IPS-NIHi7 (cell line): ENCODE data around the gene FAM25G.
"Not testable (repeated sequence)": the region's sequence is repeated elsewhere in the genome, so short reads cannot be mapped to it uniquely, and the experiment has no call there.

Experiments used
- DNase-seq: peaks from one replicate; pipeline ENCODE4 v3.0.0; 2012; ENCODE audit warnings: mixed read lengths; ENCODE audit errors: extremely low spot score

FAM25G gene

DNA sequence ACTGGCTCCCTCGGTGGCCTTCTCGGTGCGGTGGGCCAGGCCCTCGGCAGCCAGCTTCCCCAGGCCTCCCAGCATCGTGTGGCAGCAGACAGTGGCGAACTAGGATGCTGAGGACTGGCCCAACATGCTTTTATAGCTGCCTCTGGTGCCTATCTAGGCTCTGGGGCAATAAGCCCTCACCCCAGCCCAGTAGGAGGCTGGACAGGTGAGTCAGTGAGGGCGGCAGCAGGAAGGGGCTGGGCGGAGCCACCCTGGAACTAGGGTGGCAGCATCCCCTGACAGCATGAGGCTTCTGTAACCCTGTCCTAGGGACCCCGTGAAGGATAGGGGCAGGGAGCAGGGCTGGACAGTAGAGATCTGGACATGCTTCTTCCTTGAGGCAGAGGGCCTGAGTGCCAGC lies at the start of gene FAM25G:
Gene FAM25G, minus strand, starts transcription at position 101 of the 400 bp plus-strand sequence. Its CDS starts 26 bp downstream, at position 75.
- DNase-seq = not testable (repeated sequence)

DNA sequence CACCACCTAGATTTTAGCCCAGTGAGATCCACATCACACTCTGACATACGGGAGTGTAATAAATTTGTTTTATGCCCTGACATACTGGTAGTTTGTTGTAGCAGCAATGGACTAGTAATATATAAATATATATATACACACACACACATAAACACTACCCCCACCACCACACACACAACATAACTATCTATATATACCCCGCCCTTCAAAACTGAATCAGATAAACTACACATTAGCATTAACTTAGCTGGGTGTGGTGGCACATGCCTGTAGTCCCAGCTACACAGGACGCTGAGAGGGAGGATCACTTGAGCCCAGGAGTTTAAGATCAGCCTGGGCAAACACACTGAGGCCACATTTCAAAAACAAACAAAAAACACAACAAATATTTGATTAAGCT lies 44.9 kb upstream of the FAM25G start:
- not testable (repeated sequence) for DNase-seq

DNA sequence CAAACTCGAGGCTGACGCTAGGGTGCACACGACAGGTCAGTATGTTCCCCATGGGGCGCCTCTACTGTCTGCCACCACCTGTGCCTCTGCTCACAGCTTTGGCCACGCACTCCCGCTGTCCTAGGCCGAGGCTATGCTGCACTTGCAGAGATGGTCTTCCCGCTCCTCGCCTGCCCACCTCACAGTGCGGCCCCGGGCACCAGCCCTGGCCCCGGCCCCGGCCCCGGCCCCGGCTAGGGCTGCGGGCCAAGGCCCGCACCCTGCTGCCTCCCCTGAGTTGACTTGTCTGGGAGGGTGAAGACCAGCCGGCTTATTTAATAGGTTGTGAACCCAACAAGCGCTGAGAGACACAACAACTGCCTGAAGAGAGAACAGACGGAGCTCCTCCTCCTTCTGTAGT lies 32.0 kb upstream of the FAM25G start, which contains the start of gene AGAP9:
Gene AGAP9, minus strand, starts transcription at position 164 of the 400 bp plus-strand sequence. Its CDS starts 112 bp downstream, at position 52.
- not testable (repeated sequence) for DNase-seq

DNA sequence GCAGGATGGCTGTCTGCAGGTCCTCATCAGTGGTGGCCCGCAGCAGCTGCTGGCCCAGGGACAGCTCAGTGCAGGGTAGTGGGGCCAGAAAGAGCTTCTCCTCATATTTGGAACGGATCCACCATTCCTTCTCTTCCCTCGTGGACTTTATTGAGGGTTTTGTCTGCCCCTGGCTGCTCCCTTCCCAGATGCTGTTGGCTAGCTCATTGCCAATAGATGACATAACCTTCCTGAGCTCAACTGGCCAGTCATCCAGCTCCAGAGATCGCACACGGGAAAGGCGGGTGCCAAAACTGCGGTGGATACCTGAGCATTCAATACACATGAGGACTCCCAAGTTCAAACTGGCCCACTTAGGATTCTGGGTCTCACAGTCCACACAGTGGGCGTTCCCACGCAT lies 10.8 kb upstream of the FAM25G start:
- DNase-seq = not testable (repeated sequence)

DNA sequence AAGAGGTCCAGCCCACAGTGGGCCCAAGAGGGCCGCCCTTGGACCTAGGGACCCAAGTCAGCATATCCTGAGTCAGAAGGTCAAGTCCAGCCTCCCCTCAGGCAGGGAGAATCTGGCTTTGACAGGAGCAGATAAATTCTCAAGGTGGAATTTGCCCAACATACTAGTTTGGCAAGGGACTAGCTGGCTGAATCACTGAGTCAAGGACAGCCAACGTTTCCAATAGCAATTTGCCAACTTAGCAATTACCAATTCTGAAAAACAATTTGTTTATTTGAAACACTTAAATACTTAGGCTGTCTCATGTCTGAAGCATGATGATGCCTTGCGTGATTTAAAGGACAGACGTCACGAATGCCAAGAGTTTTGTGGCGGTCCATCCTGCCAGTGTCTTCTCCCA lies 2.7 kb upstream of the FAM25G start:
- DNase-seq = not testable (repeated sequence)

DNA sequence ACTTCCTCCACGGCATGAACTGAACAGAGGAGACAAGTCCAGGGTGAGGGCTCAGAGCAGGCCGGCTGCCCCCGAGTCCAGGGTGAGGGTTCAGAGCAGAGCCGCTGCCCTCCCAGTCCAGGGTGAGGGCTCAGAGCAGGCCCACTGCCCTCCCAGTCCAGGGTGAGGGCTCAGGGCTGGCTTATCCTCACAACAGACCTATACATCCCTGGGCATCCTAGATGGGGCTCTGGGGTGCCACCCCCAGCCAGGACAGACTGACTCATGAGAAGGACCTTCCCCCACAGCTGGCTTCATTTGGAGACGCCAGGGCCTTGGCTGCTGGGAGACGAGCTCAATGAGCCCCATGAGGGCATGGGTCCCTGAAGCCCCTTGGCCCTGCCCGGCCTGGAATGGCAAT lies 1.9 kb downstream of the FAM25G start:
- not testable (repeated sequence) for DNase-seq

DNA sequence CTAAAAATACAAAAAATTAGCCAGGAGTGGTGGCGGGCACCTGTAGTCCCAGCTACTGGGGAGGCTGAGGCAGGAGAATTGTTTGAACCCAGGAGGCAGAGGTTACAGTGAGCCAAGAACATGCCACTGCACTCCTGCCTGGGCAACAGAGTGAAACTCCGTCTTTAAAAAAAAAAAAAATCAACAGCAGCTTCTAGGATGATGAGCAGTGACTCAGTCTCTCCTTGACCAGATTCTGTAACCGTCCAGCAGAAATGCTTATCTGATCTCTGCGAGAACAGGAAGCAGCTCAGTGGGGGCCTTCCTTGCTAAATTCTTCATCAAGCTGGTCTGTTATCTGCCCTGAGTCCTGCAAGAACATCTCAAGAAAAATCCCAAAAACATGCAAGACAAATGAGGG lies 5.6 kb downstream of the FAM25G start:
- DNase-seq = not testable (repeated sequence)

DNA sequence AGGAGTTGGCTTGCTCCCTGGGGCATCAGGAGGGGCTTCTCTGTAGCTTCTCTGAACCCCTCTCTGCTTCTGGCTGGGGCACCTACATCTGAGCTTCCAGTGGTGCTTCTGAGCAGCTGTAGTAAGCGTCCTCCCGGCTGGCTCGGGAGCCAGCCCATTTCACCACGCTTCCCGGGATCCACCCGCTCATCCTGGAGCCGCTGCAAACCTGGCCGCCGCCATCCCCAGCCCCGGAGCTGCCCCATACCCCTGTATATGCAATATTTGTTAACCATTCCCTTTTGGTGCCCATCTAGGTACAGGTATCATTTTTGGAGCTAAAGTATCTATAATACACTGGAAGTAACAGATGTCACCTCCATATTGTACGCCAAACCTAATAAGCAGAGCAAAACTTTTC lies 6.7 kb downstream of the FAM25G start:
- DNase-seq = not testable (repeated sequence)

DNA sequence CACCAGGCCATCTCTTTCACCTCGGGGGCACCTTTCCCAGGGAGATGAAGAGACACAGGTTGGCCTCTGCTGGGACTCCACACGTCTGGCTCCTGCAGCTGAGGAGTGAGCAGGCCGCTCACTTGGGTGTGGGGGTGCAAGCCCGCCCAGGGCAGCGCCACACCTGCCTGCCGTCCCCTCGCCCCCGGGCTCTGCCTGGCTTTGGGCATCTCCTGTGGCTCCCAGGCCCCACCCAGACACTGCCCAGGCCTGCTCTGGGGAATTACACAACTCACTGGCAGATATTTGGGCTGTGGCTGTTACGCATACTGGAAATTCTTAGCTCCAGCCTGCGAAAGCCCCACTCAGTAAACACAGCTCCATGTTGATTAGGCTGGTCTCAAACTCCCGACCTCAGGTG lies 7.6 kb downstream of the FAM25G start, which contains the start of gene ANXA8:
Gene ANXA8, minus strand, starts transcription at position 193 of the 400 bp plus-strand sequence. Its CDS starts 182 bp downstream, at position 11.
- not testable (repeated sequence) for DNase-seq

DNA sequence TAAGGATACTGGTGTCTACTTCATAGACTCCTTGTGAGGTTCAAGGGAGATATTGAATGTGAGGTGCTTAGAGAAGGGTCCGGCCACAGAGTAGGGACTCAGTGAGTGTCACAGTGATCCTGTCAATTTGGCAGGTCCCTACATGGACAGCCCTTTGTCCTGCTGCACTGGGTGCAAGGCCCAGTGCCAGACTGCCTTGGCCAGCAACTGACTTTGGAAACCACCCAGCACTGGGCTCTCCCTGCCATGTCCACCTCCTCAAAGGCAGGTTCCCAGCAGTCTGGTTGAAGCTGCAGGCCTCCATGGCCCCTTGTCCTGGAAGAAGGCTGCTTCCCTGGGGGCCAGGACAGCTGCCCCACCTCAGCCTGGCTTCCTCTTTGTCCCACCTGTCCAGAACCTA lies 9.1 kb downstream of the FAM25G start:
- not testable (repeated sequence) for DNase-seq

DNA sequence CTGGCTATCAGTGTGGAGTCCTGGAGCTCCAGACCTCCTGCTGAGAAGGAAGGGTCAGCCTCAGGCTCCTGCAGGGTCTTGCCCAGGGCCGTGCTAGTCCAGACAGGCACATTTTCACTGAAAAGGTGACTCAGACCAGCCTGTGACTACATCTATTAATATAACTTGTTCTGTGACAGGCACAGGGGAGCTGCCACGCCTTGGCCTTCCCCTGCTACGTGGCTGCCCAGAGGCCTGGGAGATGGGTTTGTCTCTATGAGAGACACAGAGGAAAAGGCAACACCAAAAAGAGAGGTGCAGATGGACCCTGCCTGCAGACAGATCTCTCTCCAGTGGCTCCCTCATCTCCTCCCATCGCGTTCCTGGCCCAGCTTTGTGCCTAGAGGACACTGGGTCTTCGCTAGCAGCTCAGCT lies 9.7 kb downstream of the FAM25G start:
- not testable (repeated sequence) for DNase-seq

DNA sequence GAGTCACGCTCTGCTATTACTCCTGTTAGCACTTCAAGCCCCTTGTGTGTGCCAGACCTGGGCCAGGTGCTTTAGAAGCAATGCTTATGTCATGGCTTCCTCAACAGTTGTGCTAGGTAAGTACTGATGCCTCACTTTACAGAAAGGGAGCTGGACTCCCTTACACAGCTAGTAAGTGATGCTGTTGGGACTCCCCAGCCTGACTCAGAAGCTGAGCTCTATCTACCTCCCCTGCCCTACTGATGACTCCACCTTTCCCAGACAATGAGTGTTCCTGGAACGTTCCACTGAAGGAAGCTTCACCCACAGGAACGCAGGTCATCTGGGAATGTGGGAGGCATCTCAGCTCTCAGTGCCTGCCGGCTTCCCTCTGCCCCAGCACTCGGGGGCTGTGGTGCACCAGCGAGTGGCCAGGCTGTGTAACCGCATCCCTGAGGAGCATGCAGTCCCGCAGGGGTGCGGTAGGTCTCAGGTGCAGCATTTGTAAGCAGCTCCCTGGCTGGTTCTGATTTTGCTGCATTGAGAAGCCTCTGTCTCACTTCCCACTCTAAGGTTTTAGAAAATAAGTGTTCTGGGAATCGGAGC lies 10.2 kb downstream of the FAM25G start:
- not testable (repeated sequence) for DNase-seq

DNA sequence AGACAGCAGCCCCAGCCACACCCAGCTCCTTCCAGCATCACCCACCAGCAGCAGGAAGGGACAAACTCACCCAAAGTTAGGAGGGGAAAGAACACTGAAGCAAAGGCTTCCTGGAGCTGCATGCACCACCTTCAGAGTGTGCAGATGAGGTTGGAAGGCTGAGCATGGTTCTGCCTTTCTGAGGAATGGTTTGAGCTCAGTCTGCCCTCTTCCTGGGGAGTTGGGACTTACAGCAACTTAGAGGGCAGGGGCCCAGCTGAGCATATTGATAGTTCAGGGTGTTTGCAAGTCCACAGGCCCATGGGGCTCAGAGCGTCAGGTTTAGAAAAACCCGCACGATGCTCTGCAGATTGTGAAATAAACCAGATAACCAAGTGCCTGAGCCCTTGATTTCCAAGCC lies 11.4 kb downstream of the FAM25G start:
- not testable (repeated sequence) for DNase-seq

DNA sequence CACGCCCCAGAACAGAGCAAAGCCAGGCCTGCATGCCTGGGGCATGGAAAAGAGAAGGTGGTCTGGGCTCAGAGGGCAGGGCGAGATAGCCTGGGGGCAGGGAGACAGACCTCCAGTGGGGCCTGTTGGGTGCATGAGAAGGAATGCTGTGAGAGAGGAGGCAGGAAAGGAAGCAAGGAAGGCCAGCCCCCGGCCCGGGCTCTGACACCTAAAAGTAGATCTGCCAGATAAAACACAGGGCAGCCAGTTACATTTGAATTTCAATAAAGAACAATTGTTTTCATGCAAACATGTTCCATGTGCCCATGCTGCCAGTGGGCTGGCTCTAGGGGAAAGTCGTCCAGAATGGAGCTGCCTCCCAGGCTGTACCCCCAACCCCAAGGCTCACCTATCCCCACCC lies 13.4 kb downstream of the FAM25G start:
- not testable (repeated sequence) for DNase-seq

DNA sequence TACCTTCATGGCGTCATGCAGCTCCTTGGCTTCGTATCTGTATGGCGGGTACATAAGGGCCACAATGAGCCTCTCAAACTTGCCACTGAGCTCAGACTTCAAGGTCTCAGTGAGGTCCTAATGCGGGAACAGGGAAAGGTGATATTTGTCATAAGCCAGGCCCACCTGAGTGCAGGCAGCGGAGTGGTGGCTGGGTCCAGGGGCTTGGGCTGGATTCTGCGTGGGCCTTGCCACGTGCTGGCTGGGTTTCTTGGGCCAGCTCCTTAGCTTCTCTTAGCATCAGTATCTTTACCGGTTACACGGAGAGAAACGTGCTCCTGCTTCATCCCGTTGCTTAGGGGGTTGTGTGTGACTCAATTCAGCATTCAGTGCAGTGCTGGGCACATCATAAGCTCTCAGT lies 14.4 kb downstream of the FAM25G start:
- not testable (repeated sequence) for DNase-seq

DNA sequence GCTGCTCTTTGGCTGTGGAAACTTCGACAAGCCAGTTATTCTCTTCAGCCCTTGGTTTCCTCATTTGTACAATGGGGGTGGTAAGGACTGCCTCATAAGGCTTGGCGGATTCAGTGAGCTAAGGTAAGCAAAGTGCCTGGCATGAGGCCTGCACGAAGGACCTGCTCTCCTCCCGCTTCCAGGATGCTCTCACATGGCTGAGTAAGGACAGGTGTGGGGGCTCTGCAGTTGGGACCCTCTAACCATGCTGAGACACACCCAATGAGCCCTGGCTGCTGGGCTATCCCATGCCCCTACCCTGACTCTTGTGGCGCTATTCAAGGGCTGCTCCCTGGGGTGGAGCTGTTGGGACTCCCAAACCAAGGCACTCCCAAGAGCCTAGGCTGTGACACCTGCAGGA lies 16.4 kb downstream of the FAM25G start:
- DNase-seq = not testable (repeated sequence)

DNA sequence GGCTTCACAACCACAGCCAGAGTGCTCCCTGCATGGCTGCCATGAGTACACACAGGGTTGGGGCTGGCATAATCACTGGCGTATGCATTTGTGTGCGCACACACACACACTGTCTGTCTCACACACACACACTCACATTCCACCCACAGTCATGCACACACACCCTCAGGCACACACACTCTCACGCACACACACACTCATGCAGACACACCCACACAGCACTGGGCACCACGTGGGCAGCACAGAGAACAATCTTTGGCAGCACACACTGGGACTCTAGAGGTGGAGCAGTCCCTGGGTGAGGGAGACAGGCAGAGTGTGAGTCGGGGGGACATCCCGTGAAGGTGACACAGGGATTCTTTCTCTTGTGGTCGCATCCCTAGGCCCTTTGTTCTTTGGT lies 18.0 kb downstream of the FAM25G start:
- not testable (repeated sequence) for DNase-seq

DNA sequence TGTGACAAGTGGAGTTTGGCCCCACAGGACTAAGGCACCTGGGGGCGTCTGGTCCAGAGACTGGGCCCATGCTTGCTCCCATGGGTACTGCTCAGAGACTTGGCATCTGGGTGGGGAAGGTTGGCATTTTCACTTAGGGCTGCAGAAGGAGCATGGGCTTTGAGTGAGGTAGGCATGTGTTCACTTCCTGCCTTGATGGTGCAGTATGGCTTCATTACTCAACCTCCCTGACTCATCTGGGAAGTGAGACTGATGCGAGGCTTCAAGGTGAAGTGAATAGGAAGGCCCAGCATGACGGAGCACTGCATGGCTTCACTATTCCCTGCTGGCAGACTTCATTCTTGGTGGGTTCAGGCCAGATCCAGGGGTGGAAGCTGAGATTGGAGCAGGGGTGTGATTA lies 18.9 kb downstream of the FAM25G start:
- DNase-seq = not testable (repeated sequence)

DNA sequence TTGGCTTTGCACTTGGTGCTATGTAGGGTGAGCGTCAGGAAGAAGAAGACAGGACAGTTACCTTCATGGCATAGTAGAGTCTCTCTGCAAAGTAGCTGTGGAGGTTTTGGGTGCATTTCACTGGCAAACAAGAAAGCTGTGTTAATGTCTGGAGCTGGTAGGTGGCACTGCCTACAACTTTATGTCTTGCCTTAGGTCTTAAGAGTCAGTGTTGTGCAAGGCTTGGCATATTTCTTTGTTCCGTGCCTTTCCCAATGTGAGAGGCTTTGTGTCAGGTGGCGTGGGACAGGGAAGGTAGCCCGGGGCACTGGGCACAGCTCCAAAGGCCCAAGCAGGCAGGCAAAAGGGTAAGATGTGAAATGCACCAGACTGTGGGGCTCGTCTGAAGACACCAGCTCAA lies 19.4 kb downstream of the FAM25G start:
- not testable (repeated sequence) for DNase-seq

DNA sequence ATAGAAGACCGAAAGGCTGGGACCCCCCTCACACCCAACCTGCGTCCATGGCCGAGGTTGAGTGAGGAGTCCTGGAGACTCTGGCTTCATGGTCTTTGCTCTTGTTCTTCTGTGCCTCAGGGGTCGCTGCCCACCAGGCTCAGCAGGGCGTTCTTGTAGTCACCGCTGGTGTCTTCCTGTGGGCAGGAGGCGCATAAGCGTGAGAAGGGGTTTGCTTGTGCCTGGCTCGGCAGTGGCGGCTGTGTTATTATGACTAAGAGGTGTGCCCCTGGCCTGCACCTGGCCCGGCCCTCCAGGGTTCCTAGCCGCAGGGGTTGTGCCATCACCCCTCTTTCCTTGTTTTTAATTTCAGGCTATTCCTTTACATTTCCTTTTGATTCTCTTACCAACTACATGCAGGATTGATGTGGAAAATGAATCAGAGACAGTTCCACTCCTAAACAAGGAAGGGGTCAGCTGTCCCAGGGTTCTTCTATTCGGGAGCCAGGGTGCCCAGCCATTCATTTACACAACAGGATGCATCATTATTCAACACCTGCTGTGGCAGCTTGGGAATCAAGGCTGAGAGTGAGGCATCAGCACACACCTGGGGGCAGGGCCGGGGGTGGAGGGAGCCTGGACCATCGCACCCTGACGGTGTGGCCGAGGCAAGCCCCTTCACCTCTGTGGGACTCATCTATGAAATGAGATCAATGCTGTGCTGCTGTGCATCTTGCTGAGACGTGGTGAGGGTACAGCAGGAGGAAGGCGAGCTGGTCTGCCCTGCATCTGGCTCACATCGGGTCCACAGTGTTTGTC lies 22.6 kb downstream of the FAM25G start:
- not testable (repeated sequence) for DNase-seq

DNA sequence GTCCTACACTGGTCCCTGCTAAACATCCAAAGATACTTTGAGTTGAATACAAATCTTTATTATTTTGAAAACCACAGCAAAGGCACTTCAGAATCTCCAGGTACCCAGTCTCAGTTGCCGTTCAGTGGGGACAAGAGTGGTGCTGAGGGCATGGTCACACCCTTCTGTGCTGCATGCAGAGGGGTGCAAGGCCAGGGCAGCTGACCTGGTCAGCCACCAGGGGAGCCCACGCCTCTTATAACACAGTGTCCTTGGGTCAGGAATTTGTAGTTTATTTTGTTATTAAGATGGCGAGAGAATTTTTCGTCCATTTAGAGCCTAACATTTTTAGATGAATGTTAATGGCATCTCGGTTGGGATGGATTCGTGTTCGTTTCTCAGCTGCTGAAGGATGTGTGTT lies 23.5 kb downstream of the FAM25G start:
- not testable (repeated sequence) for DNase-seq

DNA sequence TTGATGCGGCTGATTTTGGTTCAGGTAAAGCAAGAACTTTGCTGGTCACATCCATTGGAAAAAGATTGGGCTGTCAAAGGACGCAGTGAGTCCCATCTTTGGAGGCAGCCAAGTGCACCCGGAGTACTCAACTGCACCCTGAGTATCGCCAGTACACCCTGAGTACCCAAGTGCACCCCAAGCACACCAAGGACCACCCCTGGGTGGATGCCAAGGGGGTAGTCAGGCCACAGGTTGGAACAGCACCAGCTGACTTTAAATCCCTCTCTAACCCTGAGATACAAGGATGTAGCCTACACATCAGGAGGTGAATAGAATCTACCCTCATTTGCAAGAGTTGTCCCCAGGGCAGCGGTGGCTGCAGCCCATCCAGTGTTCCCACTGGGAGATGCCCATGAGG lies 24.0 kb downstream of the FAM25G start:
- not testable (repeated sequence) for DNase-seq
